Activated naive CD8-positive, alpha-beta T cell treated with anti-CD3 and anti-CD28 coated beads for 36 hours (primary cell): ENCODE data around the gene MRM2. TPM values are rescaled to one million over a fixed set of nuclear protein-coding genes. Genes with fewer than 3 reads are reported as not detected.

Source experiments
- DNase-seq: peaks from one replicate; pipeline ENCODE4 v3.0.0; 2021
- H3K27ac Mint-ChIP-seq: one replicate; pipeline ENCODE4 v1.8.0; 2022; ENCODE audit warnings: mild to moderate bottlenecking, moderate library complexity, mixed read lengths
- H3K27me3 Mint-ChIP-seq: one replicate; pipeline ENCODE4 v1.8.0; 2022; ENCODE audit warnings: mild to moderate bottlenecking, mixed read lengths
- H3K36me3 Mint-ChIP-seq: one replicate; pipeline ENCODE4 v1.8.0; 2021; ENCODE audit warnings: mild to moderate bottlenecking, mixed read lengths
- H3K4me1 Mint-ChIP-seq: one replicate; pipeline ENCODE4 v1.8.0; 2021; ENCODE audit warnings: mixed read lengths
- H3K4me3 Mint-ChIP-seq: one replicate; pipeline ENCODE4 v1.8.0; 2022; ENCODE audit warnings: mild to moderate bottlenecking, moderate library complexity, mixed read lengths
- H3K9me3 Mint-ChIP-seq: one replicate; pipeline ENCODE4 v1.8.0; 2022; ENCODE audit warnings: mixed read lengths
- total RNA-seq, 2 experiments: library from RNA; stranded (reverse); gene quantifications; one replicate each; pipeline ENCODE4 v1.2.3, GENCODE V29; 2021

Gene MRM2
- total RNA-seq, 2 experiments from 2014 or later, result 48.4 to 52.9 TPM

DNA sequence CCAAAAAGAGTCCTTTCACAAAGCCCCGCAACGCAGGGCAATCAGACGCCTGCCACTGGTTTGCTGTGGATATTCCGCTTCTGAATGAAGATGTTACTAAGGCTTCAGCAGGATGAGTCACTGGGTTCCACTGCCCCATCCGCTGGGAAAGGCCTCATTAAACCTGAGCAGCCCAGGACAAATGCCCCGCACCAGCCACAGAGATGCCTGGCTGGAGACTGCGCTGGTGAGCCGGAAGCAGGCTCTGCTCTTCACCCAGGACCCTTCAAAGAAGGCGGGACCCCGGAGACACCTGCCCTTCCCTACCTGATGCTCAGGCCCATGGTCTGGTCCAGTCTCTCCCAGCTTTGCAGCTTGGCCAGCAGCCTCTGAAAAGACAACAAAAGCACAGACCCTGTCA is 29.1 kb downstream of the MRM2 start:
- Mint-ChIP-seq H3K36me3 (peaks cover 21% of the 10 kb centered on the region), H3K27me3 (no peaks in the 10 kb centered on the region), H3K9me3 (no peaks in the 10 kb centered on the region), H3K4me3 (no peak overlapping the region), H3K4me1 (peaks cover 2% of the 10 kb centered on the region), H3K27ac (no peak overlapping the region)
- no peak for DNase-seq

DNA sequence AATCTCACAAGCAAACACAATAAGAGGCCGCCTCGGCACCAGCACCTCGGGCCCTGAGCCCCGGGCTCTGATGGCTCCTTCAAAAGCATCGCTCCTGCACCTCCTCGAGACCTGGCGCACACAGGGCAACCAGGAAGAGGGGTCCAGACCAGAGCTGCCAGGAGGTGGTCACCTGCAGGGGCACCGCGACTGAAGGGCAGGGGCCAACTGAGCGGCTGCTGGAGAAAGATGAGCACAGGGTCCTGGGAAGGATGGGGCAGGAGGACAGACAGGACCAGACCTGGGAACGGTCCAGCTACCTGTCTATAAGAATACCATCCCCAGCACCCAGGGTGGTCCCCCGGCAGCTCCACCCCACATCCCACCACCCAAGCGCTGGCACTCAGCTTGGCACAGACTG is 30.1 kb downstream of the MRM2 start:
- no peak overlapping the region for H3K27ac Mint-ChIP-seq
- no peaks in the 10 kb centered on the region for H3K9me3 Mint-ChIP-seq
- H3K4me3 Mint-ChIP-seq, result no peak overlapping the region
- no peaks in the 10 kb centered on the region for H3K27me3 Mint-ChIP-seq
- peaks cover 2% of the 10 kb centered on the region for H3K4me1 Mint-ChIP-seq
- no peak for DNase-seq
- H3K36me3 Mint-ChIP-seq, result peaks cover 21% of the 10 kb centered on the region

DNA sequence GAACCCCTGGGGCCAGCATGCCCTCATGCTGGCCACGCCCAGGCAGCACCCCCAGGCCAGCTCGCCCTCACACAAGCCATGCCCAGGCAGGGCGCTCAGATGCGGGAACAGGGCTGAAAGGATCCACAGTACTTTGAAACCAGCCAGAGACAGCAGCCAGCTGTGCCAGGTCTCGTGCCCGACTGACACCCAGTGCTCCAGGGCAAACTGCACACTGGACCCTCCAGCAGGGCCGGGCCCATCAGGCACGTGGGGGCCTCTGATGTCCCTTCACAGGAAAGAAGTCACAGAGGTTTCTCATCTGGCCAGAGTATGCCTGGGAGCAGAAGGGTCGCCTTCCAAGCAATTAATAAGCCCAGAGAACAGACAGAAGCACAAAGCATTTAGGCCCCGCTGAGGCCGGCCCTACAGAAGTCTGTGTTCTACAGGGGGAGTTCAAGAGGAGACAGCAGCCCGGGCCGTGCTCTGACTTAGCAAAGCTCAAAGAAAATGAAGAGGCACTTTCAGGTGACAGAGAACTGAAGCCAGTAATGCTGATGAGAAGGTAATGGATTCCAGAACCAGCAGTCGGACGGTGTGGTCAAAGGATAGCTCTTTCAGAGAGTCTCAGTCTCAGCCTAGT is 30.6 kb downstream of the MRM2 start:
- H3K27me3 Mint-ChIP-seq, result no peaks in the 10 kb centered on the region
- H3K27ac Mint-ChIP-seq, result no peak overlapping the region
- H3K36me3 Mint-ChIP-seq, result peaks cover 21% of the 10 kb centered on the region
- DNase-seq, result no peak
- H3K4me3 Mint-ChIP-seq, result no peak overlapping the region
- no peaks in the 10 kb centered on the region for H3K9me3 Mint-ChIP-seq
- peaks cover 2% of the 10 kb centered on the region for H3K4me1 Mint-ChIP-seq

DNA sequence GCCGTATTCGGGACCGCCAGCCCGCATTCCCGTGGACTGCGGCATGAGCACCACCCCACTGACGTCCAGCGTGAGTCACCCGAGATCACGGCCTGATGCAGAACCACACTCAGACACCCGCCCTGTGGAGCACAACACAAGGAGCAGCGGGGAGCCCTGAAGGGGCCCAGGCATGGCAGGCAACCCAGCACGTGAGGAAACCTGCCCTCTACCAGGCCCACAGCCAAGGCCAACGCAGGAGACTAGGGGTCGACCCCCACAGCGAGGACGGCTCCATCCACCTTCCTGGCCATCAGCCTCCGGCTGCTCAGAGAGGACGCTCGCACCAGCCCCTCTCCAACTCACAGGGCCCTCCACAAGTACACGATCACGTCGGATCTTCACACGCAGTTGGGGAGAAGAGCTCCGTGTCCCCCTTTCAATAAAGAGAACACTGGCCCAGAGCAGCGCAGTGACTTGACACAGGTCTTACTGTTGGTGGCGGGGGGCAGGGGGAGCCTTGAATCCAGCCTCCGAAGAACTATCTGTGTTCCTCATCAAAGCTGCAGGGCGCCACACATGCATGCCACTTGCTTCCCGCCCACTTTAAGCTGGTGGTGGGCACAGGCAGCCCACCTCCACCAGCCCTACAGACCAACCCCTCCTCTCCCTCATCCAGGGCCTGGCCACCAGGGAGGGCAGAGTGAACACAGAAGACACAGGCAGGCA is 31.3 kb downstream of the MRM2 start:
- peaks cover 2% of the 10 kb centered on the region for H3K4me1 Mint-ChIP-seq
- H3K36me3 Mint-ChIP-seq, result peaks cover 16% of the 10 kb centered on the region
- H3K9me3 Mint-ChIP-seq, result no peaks in the 10 kb centered on the region
- no peak for DNase-seq
- no peaks in the 10 kb centered on the region for H3K27me3 Mint-ChIP-seq
- no peak overlapping the region for H3K4me3 Mint-ChIP-seq
- no peak overlapping the region for H3K27ac Mint-ChIP-seq

DNA sequence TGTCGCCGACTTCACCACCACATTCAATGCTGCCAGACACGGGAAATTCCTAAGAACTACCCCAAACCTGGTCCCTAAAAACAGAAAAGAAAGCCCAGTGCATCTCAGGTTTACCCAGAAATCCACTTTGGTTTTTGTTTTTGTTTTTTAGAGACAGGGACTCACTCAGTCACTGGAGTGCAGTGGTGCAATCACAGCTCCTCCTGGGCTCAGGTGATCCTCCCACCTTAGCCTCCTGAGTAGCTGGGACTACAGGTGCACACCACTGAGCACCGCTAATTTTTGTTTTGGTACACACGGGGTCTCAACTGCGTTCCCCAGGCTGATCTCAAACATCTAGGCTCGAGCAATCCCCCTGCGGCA is 32.1 kb downstream of the MRM2 start:
- H3K36me3 Mint-ChIP-seq, result peaks cover 12% of the 10 kb centered on the region

DNA sequence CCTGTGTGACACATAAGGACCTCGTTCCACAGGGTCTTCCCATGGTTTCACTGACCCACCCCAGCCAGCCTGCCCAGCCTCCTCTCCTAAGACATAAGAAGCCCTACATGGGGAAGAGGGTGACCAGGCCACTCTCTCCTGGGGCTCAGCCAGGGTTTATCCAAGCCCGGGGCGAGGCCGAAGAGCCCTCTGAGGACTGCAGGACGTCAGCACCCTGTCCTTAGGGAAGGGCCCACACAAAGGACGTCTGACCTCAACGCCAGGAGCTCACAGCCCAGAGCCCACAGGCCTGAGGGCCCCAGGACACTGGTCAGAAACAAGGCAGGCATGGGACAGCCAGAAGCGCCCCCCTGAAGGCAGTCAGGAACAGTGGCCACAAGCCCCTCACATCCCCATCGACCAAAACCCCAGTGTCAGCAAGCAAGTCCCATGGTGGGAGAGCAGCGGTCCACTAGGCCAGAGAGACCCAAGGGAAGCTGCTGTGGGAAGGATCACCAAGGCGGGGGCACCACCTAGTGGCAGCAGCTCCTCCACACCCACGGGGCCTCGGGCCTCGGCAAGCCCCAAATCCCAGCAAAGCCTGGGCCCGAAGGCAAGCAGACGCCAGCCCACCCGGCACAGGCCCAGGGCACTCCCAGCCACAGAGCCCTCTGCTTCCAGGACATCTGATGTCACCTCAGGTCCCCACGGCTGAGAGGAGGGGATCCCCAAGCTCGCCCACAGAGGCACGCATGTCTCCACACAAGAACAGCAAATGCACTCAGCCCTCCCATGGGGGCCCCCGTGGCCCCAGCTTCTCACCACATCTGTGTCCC is 32.7 kb downstream of the MRM2 start:
- Mint-ChIP-seq H3K4me1 (peaks cover 2% of the 10 kb centered on the region), H3K9me3 (no peaks in the 10 kb centered on the region), H3K4me3 (no peak overlapping the region), H3K27me3 (no peaks in the 10 kb centered on the region), H3K27ac (no peak overlapping the region), H3K36me3 (peaks cover 12% of the 10 kb centered on the region)
- DNase-seq, result peak; percentile 42

More for the DNA sequence above, 32.1 kb downstream of the MRM2 start:
- DNase-seq, result no peak
- Mint-ChIP-seq H3K9me3 (no peaks in the 10 kb centered on the region), H3K4me1 (peaks cover 2% of the 10 kb centered on the region), H3K4me3 (no peak overlapping the region), H3K27me3 (no peaks in the 10 kb centered on the region), H3K27ac (no peak overlapping the region)

DNA sequence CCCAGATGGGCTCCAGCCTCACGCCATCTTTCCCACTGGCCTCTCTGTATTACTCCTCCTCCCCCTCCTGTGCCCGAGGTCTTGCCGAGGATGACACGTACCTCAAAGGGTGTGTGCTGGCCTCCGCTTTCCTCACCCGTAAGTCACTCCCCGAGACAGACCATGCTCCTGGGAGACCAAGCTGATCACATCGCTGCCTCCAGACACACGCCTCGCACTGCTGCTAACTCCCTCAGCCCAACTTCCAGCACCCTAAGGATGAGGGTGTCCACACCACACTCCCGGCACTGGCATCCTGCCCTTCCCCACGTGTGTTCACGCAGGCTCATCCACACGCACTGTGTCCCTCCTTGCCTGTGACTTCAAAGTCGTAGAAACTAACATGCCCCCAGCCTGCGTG is 33.3 kb downstream of the MRM2 start:
- Mint-ChIP-seq H3K4me3 (no peak overlapping the region), H3K9me3 (no peaks in the 10 kb centered on the region), H3K27me3 (no peaks in the 10 kb centered on the region), H3K4me1 (peaks cover 2% of the 10 kb centered on the region), H3K27ac (no peak overlapping the region), H3K36me3 (peaks cover 10% of the 10 kb centered on the region)
- no peak for DNase-seq

DNA sequence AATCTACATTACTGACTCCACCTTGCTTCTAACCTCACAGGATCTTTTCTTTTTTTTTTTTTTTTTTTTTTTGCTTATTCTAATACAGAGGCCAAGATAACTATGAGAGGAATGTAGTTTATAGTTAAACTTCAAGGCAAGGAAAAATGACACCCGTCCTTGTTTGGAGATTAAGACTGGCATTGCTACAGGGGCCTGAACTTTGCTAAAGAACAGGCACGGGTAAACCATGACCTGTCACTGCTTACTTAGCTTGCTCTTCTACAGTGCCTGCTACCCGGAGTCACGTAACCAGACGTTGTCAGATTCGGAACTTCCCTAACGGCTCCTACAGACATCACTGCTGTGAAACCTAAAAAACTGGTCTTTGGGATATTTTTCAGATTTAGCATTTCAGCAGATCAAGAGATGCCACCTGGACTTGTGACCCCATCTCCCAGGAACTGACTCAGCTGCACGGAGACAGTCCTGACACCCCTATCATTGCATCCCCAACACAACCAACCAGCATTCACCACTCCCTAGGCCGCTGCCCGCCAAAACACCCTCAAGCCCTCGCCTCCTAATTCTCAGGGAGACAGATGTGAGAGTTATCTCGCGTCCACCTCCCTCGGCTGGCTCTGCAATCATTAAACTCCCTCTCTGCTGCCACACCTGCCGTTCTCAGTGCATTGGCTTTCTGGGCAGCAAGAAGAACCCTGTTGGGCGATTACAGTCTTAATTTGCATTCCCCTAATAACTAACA is 36.8 kb downstream of the MRM2 start:
- Mint-ChIP-seq H3K27me3 (no peaks in the 10 kb centered on the region), H3K4me1 (peaks cover 2% of the 10 kb centered on the region), H3K36me3 (peaks cover 4% of the 10 kb centered on the region), H3K4me3 (no peak overlapping the region), H3K27ac (no peak overlapping the region), H3K9me3 (no peaks in the 10 kb centered on the region)
- DNase-seq, result no peak

DNA sequence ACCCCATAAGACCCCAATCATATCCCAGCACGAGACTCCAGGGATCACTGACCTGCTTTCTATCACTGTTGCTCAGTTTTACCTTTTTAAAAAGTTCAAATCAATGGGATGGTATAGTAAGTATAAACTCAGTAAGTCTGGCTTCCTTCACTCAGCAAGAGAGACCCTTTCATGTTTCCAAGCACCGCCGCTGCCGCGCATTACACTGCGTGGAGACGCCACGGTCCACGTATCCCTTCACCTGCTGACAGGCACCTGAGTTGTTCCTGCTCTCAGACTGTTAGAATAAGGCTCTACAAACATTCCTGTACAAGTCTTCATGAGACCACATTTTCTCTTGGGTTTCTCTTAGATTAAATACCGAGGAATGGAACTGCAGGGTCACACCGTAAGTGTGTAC is 37.6 kb downstream of the MRM2 start:
- DNase-seq, result no peak
- Mint-ChIP-seq H3K4me1 (no peaks in the 10 kb centered on the region), H3K36me3 (peaks cover 5% of the 10 kb centered on the region), H3K27me3 (no peaks in the 10 kb centered on the region), H3K4me3 (no peak overlapping the region), H3K27ac (no peak overlapping the region), H3K9me3 (no peaks in the 10 kb centered on the region)

DNA sequence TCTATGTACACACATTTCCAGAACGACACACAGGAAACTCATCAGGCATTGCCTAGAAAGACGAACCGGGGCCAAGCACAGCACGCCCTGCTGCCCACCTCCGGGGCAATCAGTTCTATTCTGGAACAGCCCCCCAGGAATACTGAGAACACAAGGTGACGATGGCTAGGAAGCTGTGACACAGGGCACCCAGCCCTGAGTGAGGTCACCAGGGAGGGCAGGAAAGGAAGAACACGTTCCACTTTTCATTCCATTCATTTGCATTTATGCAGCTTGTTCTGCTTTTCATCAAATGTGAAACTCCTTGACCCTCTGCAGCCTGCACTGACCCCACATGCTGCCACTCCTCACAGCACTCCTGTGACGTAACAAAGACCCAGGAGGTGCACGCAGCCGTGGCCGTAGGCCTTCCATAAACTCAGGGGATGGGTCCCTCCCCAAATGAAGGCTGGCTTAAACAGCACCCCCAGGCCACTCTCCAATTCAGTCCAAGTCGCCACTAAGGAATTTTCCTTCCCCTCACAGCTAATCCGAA is 38.2 kb downstream of the MRM2 start:
- Mint-ChIP-seq H3K4me3 (no peak overlapping the region), H3K9me3 (no peaks in the 10 kb centered on the region), H3K27ac (no peak overlapping the region), H3K27me3 (no peaks in the 10 kb centered on the region), H3K4me1 (no peaks in the 10 kb centered on the region), H3K36me3 (peaks cover 6% of the 10 kb centered on the region)
- no peak for DNase-seq

DNA sequence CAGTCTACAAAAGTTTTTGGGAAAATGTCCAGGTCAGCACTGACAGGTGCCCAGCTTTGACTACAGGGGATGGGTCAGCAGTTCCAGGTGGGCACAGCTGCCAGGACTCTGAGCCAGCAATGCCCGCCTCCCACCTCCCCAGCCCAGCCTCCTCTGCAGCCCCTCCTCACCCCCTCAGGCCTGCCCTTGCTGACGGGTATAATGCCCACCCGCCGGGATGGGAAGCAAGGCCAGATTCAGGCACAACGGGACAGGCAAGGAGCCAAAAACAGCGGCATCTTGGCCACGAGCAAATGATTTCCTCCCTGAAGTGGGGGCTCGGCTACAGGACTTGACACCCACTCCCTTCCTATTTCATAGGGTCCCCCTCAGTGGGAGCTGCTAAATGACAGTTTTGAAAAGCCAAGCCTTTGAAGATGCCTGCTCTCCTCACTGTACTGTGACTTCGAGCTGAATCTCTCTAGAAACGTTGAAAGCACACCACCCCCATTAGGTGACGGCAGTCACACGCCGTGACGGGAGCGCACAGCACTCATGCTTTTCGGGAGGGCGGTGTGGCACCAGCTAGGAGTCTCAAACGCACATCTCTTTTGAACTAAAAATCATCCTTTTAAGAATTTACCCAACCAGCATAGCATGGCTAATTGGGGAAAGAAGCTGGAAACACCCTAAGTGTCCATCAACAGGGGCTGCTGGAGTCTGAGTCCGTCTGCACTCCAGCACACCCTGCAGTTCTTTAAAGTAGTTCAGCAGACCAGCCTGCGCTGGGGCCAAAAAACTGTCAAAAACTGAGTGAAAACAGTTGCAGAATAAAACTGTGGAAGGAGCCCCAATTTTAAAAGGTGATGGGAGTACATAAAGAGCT is 38.9 kb downstream of the MRM2 start:
- no peak overlapping the region for H3K4me3 Mint-ChIP-seq
- no peaks in the 10 kb centered on the region for H3K9me3 Mint-ChIP-seq
- no peak for DNase-seq
- peaks cover 2% of the 10 kb centered on the region for H3K36me3 Mint-ChIP-seq
- no peak overlapping the region for H3K27ac Mint-ChIP-seq
- H3K27me3 Mint-ChIP-seq, result no peaks in the 10 kb centered on the region
- no peaks in the 10 kb centered on the region for H3K4me1 Mint-ChIP-seq

DNA sequence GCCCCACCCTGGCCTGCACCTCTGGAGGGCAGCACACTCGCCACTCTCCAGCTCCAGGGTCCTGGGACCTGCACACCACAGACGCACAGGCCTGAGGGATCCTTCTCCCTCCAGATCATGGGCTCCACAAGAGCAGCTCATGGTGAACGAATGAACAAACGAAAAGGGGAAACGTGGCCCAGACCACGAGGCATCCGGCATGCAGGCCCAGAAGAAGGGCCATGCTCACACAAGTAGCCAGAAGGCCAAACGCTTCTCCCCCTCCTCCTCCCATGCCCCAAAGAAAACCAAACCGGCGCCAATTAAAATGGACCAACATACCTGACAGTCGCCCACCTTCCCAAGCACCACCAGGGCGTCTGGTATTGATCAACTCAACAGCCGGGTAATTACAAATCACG is 39.6 kb downstream of the MRM2 start:
- H3K27me3 Mint-ChIP-seq, result no peaks in the 10 kb centered on the region
- H3K36me3 Mint-ChIP-seq, result peaks cover 5% of the 10 kb centered on the region

DNA sequence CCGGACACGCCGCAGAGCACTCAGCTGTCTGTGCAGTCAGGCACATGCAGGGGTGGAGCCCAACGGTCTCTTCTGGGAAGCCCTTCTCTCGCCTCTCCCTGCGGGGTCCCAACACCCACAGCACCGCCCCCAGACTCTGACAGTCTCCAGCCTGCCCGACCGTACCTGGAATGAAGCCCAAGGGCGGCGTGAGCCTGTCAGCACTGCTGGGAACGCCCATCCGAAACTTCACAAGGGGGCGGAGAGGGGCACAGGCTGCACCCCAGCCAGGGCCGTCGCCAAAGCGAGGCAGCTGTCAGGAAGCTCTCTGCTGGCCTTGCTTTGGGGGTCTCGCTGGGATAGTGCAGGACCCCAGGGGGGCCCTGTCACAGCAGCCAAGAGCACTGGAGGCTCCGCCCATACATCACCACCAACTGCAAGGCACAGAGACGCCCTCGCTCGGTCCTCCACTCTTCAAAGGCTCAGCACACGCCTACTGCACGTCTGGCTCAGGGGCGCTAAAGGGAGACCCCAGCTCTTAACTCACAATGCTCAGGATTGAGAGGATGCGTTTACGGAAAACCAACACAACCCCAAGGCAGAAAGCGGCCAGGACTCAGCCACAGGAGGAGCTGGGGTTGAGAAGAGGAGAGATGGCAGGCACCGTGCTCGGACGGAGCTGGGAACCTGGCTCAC is 40.2 kb downstream of the MRM2 start:
- no peaks in the 10 kb centered on the region for H3K4me1 Mint-ChIP-seq
- no peak overlapping the region for H3K4me3 Mint-ChIP-seq
- H3K36me3 Mint-ChIP-seq, result peaks cover 9% of the 10 kb centered on the region
- no peaks in the 10 kb centered on the region for H3K27me3 Mint-ChIP-seq
- H3K27ac Mint-ChIP-seq, result no peak overlapping the region
- no peaks in the 10 kb centered on the region for H3K9me3 Mint-ChIP-seq
- DNase-seq, result no peak

More for the DNA sequence above, 39.6 kb downstream of the MRM2 start:
- no peak overlapping the region for H3K4me3 Mint-ChIP-seq
- DNase-seq, result no peak
- no peaks in the 10 kb centered on the region for H3K9me3 Mint-ChIP-seq
- H3K4me1 Mint-ChIP-seq, result no peaks in the 10 kb centered on the region
- H3K27ac Mint-ChIP-seq, result no peak overlapping the region

DNA sequence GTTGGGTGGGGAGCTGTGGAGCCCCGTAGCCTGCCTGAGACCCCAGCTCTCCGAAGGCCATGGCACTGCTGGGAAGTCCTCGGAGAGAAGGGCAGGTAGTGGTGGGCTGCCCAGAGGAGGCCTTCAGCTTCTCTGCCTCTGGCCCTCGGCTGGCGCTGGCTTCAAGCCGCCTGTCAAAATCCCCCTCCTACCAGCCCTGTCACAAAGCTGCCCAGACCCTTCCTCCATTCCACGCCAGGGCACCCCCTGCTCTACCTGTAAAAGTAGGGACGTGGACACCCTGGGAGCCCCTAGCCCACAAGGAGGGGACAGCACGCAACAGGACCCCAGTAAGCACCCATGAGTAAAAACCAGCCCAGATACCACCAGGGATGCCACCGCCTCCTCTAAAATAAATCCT is 40.9 kb downstream of the MRM2 start:
- no peak overlapping the region for H3K27ac Mint-ChIP-seq
- H3K4me1 Mint-ChIP-seq, result peaks cover 4% of the 10 kb centered on the region
- no peak for DNase-seq
- no peaks in the 10 kb centered on the region for H3K27me3 Mint-ChIP-seq
- H3K9me3 Mint-ChIP-seq, result no peaks in the 10 kb centered on the region
- no peak overlapping the region for H3K4me3 Mint-ChIP-seq
- peaks cover 16% of the 10 kb centered on the region for H3K36me3 Mint-ChIP-seq
